IMR-90 (cell line): ENCODE measurements around the gene NPTN. TPM values are rescaled to one million over a fixed set of nuclear protein-coding genes. Genes with fewer than 3 reads are reported as not detected.
A peak's percentile ranks its signal among the peaks of the same experiment; 100 is the strongest.
"Not testable (repeated sequence)": the region's sequence is repeated elsewhere in the genome, so short reads cannot be mapped to it uniquely, and the experiment has no call there.

ENCODE experiments used
- ATAC-seq: fragments of 200-7000 bp; cut with Tn5 transposase; 2 replicates; pipeline ENCODE4 v1.9.1; 2020; ENCODE audit warnings: low read depth, mild to moderate bottlenecking, moderate library complexity
- BruUV-seq: library from RNA; stranded (reverse); fragments of 400-500 nt; replicated peaks from 2 replicates; lab custom pipeline; 2021; lab: Mats Ljungman, UMichigan
- CTCF ChIA-PET: fragments of 300-600 bp; formaldehyde crosslinking; extraction: SDS; loops from one replicate; lab custom pipeline; 2021; ENCODE audit warnings: antibody characterized with exemption; lab: Yijun Ruan, JAX
- POLR2A ChIA-PET: fragments of 300-600 bp; sonication (Branson Sonifier 250); formaldehyde crosslinking; loops from one replicate; lab custom pipeline; 2022; ENCODE audit warnings: antibody characterized with exemption; ENCODE audit not compliant: unreplicated experiment; lab: Charles Lee
- DNase-seq: peaks from one replicate; pipeline ENCODE4 v3.0.0; 2013
- H2AFZ ChIP-seq: replicated peaks from 2 replicates; pipeline ENCODE3; 2013; ENCODE audit warnings: low read length, mild to moderate bottlenecking; ENCODE audit not compliant: poor library complexity
- H2AK5ac ChIP-seq: 2 replicates; pipeline ENCODE4 v1.6.1; 2013; ENCODE audit warnings: low read depth, low read length, inconsistent platforms
- H2AK9ac ChIP-seq: replicated peaks from 2 replicates; pipeline ENCODE3; 2013; ENCODE audit warnings: mild to moderate bottlenecking, low read depth, low read length, moderate library complexity; ENCODE audit not compliant: poor library complexity
- H2BK120ac ChIP-seq: 2 replicates; pipeline ENCODE4 v1.6.1; 2013; ENCODE audit warnings: low read depth, low read length, inconsistent platforms
- H2BK15ac ChIP-seq: 3 replicates; pipeline ENCODE4 v1.6.1; 2013; ENCODE audit warnings: low read depth, low read length, inconsistent platforms
- H2BK20ac ChIP-seq: 2 replicates; pipeline ENCODE4 v1.6.1; 2013; ENCODE audit warnings: low read depth, mild to moderate bottlenecking, inconsistent platforms, low read length, moderate library complexity
- H2BK5ac ChIP-seq: 2 replicates; pipeline ENCODE4 v1.6.1; 2013; ENCODE audit warnings: mild to moderate bottlenecking, low read depth, low read length, inconsistent platforms; ENCODE audit not compliant: poor library complexity, severe bottlenecking
- H3K14ac ChIP-seq: replicated peaks from 2 replicates; pipeline ENCODE4 v1.6.1; 2013; ENCODE audit warnings: low read depth, low read length, inconsistent platforms
- H3K18ac ChIP-seq: 2 replicates; pipeline ENCODE4 v1.6.1; 2013; ENCODE audit warnings: low read depth, low read length, control low read depth
- H3K23ac ChIP-seq: 2 replicates; pipeline ENCODE4 v1.6.1; 2013; ENCODE audit warnings: low read depth, low read length, inconsistent platforms
- H3K27ac ChIP-seq: 2 replicates; pipeline ENCODE4 v1.5.1; 2013; ENCODE audit warnings: mild to moderate bottlenecking, control low read depth, low read length; ENCODE audit not compliant: insufficient read depth
- H3K27me3 ChIP-seq: 2 replicates; pipeline ENCODE4 v1.6.1; 2013; ENCODE audit warnings: low read length; ENCODE audit not compliant: control insufficient read depth, insufficient read depth
- H3K36me3 ChIP-seq: 2 replicates; pipeline ENCODE4 v1.6.1; 2013; ENCODE audit warnings: low read length, mixed read lengths; ENCODE audit not compliant: control insufficient read depth, insufficient read depth
- H3K4ac ChIP-seq: 2 replicates; pipeline ENCODE4 v1.6.1; 2013; ENCODE audit warnings: low read depth, low read length, inconsistent platforms
- H3K4me1 ChIP-seq: 2 replicates; pipeline ENCODE4 v1.6.1; 2013; ENCODE audit warnings: low read length, mixed read lengths; ENCODE audit not compliant: control insufficient read depth, insufficient read depth
- H3K4me2 ChIP-seq: 2 replicates; pipeline ENCODE4 v1.6.1; 2013; ENCODE audit warnings: low read depth, mild to moderate bottlenecking, control low read depth, low read length, moderate library complexity
- H3K4me3 ChIP-seq: 2 replicates; pipeline ENCODE4 v1.5.1; 2013; ENCODE audit warnings: low read depth, mild to moderate bottlenecking, control low read depth, low read length, moderate library complexity; ENCODE audit not compliant: insufficient read depth
- H3K56ac ChIP-seq: 2 replicates; pipeline ENCODE4 v1.6.1; 2013; ENCODE audit warnings: low read length, inconsistent platforms; ENCODE audit not compliant: insufficient read depth; ENCODE audit errors: extremely low read depth
- H3K79me1 ChIP-seq, 2 experiments: 2 replicates each; pipeline ENCODE4 v1.6.1; 2013; ENCODE audit warnings: low read length in 2 of 2, inconsistent platforms in 1 of 2, low read depth in 1 of 2
- H3K9ac ChIP-seq: 2 replicates; pipeline ENCODE4 v1.6.1; 2013; ENCODE audit warnings: low read depth, low read length, control low read depth
- H3K9me1 ChIP-seq: 2 replicates; pipeline ENCODE4 v1.6.1; 2013; ENCODE audit warnings: low read length, inconsistent platforms; ENCODE audit not compliant: insufficient read depth
- H3K9me3 ChIP-seq: 2 replicates; pipeline ENCODE4 v1.6.1; 2013; ENCODE audit warnings: low read length; ENCODE audit not compliant: control insufficient read depth, insufficient read depth
- H4K20me1 ChIP-seq: 2 replicates; pipeline ENCODE4 v1.6.1; 2013; ENCODE audit warnings: low read length, inconsistent platforms; ENCODE audit not compliant: insufficient read depth
- H4K5ac ChIP-seq: 2 replicates; pipeline ENCODE4 v1.6.1; 2013; ENCODE audit warnings: mild to moderate bottlenecking, low read depth, low read length, control low read depth
- H4K8ac ChIP-seq, 2 experiments: 2 replicates each; pipeline ENCODE4 v1.6.1; 2013; ENCODE audit warnings: low read depth in 2 of 2, low read length in 2 of 2, control low read depth in 1 of 2, inconsistent platforms in 1 of 2
- H4K91ac ChIP-seq: 2 replicates; pipeline ENCODE4 v1.6.1; 2013; ENCODE audit warnings: low read depth, low read length, inconsistent platforms; ENCODE audit not compliant: insufficient read depth
- CEBPB ChIP-seq: IDR thresholded peaks from 2 replicates; pipeline ENCODE4 v1.6.1; 2012; ENCODE audit warnings: low read depth, low read length, improper control_type of control experiment
- WGBS, 2 experiments: methylation state at CpG; one replicate each; pipeline versions ENCODE4 v1.1.5 to v1.1.7; 2013; ENCODE audit warnings: missing lambda C conversion rate in 2 of 2; ENCODE audit not compliant: insufficient read length in 1 of 2; ENCODE audit errors: extremely low coverage in 2 of 2; 5-methylcytosine and 5-hydroxymethylcytosine counted together
- dilution Hi-C: fragments of 300-500 bp; cut with HindIII; formaldehyde crosslinking; loops from one replicate; pipeline ENCODE4 v1.14.3; 2018; ENCODE audit warnings: low sequenced_read_pairs; ENCODE audit not compliant: unreplicated experiment
- in situ Hi-C: fragments of 300-500 bp; cut with MboI; formaldehyde crosslinking; loops from 3 replicates; pipeline ENCODE4 v1.14.3; 2019; ENCODE audit warnings: low sequenced_read_pairs, inconsistent platforms, mixed read lengths
- intact Hi-C: fragments of 100-400 bp; cut with micrococcal nuclease; formaldehyde crosslinking; loops from 2 replicates; pipeline ENCODE4 v1.10.0; 2022
- polyA plus RNA-seq, 3 experiments: library from polyadenylated mRNA; depleted of rRNA; stranded (reverse); fragments of >200 nt; gene quantifications; 2 replicates each; pipeline ENCODE4 v1.2.3, GENCODE V29; 2012; ENCODE audit warnings: low replicate concordance in 1 of 3
- total RNA-seq: library from RNA; depleted of rRNA; stranded (reverse); fragments of >200 nt; gene quantifications from 2 replicates; pipeline ENCODE4 v1.2.3, GENCODE V29; 2012

The NPTN gene
- total and polyA plus RNA-seq, 2 of the 4 experiments (the other 2 are of a cell fraction), result 171 to 329 TPM

- CTCF ChIA-PET, result not testable (repeated sequence)
These were observed 84.3 kb downstream of the NPTN start for GRCh38 chr15:73548925-73549324.

More at GRCh38 chr15:73548925-73549324, 84.3 kb downstream of the NPTN start:
- H4K5ac ChIP-seq, DNase-seq, H2BK15ac ChIP-seq, H3K9me3 ChIP-seq, intact Hi-C loops, H3K36me3 ChIP-seq, H3K79me1 ChIP-seq, ATAC-seq, H3K18ac ChIP-seq, H3K4ac ChIP-seq, H3K9ac ChIP-seq, H3K4me1 ChIP-seq, H3K23ac ChIP-seq, H3K27ac ChIP-seq, H4K20me1 ChIP-seq, H4K91ac ChIP-seq, H3K56ac ChIP-seq, H2BK20ac ChIP-seq, H3K14ac ChIP-seq, H3K9me1 ChIP-seq, dilution Hi-C loops, POLR2A ChIA-PET, H3K27me3 ChIP-seq, H2BK5ac ChIP-seq, H2AFZ ChIP-seq, H3K4me2 ChIP-seq, in situ Hi-C loops, BruUV-seq, H4K8ac ChIP-seq, H2AK5ac ChIP-seq, H2AK9ac ChIP-seq, H2BK120ac ChIP-seq, H3K4me3 ChIP-seq: not testable (repeated sequence)
- WGBS, 2 experiments, result no CpG with 5 or more reads among the region's 3 CpGs
- peak; percentile 39; the same call in 1 of the 2 replicates for TF ChIP-seq CEBPB
